Measurements from ENCODE around the gene ACY1. TPM values are rescaled to one million over a fixed set of nuclear protein-coding genes. Genes with fewer than 3 reads are reported as not detected.

Gene ACY1
- polyA plus RNA-seq (ENCODE audit: insufficient read length in 10 of 10) = 10 to 100 TPM in 9 of 10 donors, 1 to 10 TPM in 1; 8.9 to 15.1 (median 13.2) TPM
- long read RNA-seq, donor 1, partial matches to known transcripts = 0 of 5 reads
- long read RNA-seq, donor 1, other reads (novel, unspliced or antisense) = 0 of 5 reads
- long read RNA-seq, donor 2, partial matches to known transcripts = 0 of 5 reads
- long read RNA-seq, donor 2, other reads (novel, unspliced or antisense) = 0 of 5 reads
- long read RNA-seq, donor 3 = 0 reads
- long read RNA-seq, donor 4, partial matches to known transcripts = 0 of 4 reads
- long read RNA-seq, donor 4, other reads (novel, unspliced or antisense) = 0 of 4 reads
- long read RNA-seq, donor 5, transcript ACY1-215 (15 exons, 1,684 nt) = major isoform, 6 of 6 reads
- long read RNA-seq, donor 5, partial matches to known transcripts = 0 of 6 reads
- long read RNA-seq, donor 5, other reads (novel, unspliced or antisense) = 0 of 6 reads
- long read RNA-seq, donor 6, partial matches to known transcripts = 0 of 2 reads
- long read RNA-seq, donor 6, other reads (novel, unspliced or antisense) = 0 of 2 reads
- long read RNA-seq, donor 7, partial matches to known transcripts = 0 of 6 reads
- long read RNA-seq, donor 7, other reads (novel, unspliced or antisense) = 0 of 6 reads
- long read RNA-seq, donor 8, partial matches to known transcripts = 68 of 1,763 reads
- long read RNA-seq, donor 8, other reads (novel, unspliced or antisense) = 1,691 of 1,763 reads
- long read RNA-seq, donor 9, partial matches to known transcripts = 0 of 1 reads
- long read RNA-seq, donor 9, other reads (novel, unspliced or antisense) = 0 of 1 reads

GRCh38 chr3:51982838-51983577, at the start of gene ACY1:
Gene ACY1, plus strand, starts transcription at chr3:51983535. Its CDS starts 530 bp downstream, at chr3:51984065.
- peak; percentile 81 to 97 (median 92) for DNase-seq

DNA sequence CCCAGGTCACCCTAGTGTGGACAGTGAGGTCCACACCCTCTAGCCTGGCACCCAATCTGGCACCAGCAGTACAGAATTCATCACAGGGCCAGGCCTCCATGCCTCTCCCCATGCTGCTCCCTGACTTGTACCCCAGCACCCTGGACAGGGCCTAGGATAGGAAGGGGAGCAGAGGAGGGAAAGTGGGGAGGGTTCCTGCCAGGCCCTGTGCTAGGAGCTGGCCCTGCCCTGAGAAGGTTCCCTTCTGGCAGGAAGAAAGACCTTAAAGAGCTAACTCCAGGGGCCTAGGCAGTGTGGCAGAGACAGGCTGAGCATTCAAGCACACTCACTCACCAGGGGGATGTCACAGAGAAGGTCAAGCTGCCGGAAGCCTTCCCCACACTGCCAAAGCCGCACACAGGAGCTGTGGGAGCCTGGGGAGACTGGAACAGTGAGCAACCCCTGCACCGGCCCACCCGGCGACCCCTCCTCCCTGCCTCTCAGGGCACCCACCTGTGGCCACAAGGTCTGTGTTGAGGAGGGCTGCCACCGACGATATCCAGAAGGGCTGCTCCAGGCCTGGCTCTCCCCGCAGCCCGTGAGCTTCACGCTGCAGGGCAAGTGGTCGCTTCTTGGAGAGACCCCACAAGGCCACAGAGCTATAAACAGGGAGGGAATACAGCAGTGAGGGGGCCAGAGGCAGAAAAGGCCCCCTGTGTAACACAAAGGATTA, 49.0 kb upstream of the ACY1 start:
- no peak for DNase-seq

DNA sequence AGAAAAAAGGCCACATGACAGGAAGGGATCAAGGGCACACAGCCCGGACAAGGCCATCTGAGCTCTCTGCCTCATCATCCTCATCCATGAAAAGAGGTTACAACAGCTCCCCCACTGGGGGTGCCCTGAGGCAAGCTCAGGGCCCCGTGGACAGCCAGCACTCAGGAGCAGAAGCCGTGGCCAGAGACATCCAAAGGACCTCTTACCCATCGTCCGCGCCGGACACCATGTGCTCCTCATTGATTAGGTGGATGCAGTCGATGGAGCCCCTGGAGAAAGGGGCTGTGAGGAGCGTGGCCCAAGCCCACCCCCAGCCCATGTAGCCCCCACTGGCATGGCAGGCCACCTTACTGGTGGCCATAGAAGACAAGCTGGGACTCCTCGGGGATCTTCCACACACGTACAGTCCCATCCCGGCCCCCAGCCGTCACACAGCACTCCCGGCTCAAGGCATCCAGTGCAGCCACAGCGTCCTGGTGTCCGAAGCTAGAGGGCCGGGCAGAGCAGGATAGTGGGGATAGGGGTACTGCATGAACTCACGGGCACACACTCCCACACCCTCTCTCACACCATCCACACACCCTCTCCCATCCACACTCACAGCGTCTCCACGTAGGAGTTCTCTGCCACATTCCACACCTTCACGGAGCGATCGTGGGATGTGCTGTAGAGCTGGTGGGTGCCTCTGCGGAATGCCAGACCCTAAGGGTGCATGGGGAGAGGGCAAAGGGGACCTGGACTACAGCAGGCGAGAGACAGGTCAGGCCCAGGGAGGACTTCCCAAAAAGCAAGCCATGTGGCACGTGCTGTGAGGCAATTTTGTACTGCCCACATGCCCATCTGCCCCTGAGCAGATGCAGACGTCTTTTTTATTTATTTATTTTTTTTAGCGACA, 48.1 kb upstream of the ACY1 start:
- no peak for DNase-seq

GRCh38 chr3:51935886-51936755, 47.2 kb upstream of the ACY1 start:
- DNase-seq = no peak

DNA sequence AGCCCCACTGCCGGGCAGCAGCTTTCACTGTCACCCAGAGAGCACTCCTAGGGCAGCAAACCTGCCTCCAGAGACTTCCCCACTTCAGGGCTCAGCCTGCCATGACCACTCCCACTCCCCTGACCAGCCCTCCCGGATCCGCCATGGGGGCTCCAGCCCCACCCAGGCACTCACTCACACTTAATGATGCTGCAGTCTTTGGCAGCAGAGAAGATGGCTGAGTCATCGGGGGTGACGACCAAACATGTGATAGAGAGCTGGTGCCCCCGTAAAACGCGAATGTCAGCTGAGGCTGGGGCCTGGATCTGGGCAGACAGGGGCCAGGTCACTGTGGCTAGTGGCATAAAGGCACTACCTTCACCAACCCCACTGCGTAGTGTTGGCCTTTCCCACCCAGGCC, 46.3 kb upstream of the ACY1 start:
- DNase-seq = no peak

DNA sequence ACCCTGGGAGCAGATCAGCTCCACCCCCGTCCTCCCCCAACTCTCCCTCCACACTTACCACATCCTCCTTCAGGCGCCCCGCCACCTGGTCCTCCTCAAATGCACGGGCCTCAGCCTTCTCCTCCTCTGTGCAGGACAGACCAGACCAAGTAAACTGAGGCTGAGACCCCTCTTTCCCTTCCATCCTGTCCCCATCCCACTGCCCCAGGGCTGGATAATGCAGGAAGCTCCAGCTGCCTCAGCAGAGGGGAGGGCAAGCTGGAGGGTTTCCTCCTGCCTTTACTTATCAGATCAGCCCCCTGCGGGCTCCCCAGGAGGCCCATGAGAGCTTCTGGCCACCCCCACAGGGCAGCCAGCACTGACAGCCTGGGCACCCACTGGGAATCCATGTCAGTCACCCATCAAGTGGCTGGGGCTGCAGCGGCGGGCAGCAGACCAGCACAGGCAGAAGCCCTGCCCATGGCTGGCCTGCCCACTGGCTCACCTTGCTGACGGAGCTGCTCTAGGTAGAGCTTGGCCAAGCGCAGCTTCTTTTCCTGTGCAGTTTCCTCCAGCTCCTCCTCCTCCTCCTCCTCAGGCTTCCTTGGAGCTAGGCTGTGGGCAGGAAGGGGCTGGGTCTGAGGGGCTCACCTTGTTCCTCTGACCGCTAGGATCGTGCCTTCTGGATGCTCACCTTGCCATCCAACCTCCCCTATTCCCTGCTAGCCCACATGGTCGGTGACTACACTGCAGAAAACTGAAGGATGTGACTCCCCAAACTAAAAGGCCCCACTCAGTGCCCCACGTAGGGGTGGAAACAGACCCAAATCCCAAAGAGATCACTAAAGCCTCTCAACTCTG, 45.5 kb upstream of the ACY1 start:
- DNase-seq = no peak

- no peak for DNase-seq
Measured at GRCh38 chr3:51938780-51939425, 44.4 kb upstream of the ACY1 start.

DNA sequence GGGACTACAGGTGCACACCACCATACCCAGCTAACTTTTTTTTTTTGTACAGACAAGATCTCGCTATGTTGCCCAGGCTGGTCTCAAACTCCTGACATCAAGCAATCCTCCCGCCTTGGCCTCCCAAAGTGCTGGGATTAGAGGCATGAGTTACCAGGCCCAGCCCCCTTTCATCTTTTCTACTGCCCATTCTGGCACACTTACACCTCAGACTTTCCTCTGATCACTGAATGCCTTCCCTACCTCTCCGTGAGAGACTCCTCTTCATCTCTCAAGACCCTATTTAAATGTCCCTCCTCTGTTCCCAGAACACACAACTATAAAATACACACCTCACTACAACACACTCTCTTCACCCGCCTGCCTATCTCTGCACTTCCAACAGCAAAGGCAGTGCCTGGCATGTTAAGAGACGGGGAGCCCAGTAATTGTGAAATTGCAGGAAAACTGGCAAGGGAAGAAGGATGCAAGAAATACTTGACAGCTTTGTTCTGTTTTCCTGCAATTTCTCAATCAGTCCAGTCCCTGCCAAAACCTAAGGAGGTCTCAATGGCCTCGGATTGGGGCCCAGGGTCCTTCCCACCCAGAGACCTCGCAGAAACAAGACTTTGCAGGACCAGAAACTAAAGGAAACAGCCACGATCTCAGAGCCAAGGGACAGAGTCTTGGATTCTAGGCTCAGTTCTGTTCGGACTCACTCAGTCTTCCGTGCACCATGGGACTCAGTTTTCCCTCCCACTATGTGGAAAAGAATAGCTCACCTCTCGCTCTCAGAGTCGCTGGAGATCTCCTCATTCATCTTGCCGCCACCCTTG, 42.5 kb upstream of the ACY1 start:
- DNase-seq = no peak

DNA sequence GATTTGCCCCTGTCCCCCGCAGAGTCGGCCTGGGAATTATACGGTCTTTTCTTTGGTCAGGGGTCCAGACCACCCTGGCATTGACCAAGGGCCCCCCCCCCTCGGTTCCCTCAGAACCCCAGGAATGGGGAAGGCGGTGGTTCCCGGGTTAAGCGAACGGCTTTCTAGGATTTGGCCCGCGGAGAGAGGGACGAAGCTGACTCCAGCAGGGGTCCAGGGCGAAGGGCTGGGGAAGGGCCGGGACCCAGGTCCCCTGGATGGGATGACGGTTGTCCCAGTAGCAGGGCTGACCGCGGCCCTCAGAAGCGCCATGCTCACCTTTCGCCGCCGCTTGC, 41.9 kb upstream of the ACY1 start:
- DNase-seq = no peak

DNA sequence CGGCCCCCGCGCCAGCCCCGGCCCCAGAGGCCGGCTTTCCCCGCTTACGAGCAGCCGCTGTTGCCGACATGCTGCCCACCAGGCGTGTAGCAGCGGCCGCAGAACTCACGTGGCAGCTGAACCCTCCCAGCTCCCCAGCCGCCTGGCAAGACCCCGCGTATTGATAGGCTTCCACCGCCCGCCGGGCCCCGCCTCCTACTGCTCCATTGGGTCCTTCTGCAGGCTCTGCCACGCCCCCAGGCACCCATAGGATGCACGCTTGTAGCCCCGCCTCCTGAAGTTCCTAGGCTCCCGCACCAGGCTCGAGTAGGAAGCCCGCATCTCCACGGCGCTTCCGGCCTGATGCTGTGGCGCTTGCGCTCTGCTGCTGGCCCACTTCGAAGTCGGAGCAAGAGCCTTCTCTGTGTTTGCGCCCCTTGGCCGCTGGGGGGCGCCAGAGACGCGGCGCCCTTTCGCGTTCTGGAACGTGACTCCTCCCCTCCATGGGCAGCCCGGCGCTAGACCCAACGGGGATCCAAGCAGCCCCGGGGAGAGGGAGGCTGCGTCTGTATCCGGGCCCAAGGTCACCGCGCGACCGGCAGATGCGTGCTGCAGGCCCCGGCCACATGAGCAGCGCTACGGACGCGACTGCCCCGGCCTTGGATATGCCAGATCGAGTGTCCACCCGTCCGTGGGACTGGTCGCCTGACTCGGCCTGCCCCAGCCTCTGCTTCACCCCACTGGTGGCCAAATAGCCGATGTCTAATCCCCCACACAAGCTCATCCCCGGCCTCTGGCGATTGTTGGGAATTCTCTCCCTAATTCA, 41.3 kb upstream of the ACY1 start, which contains the start of the genes PARP3 and RRP9:
TSS of gene PARP3 (plus strand) at position 566 of the 805 bp plus-strand sequence. CDS start 993 bp downstream, outside the sequence.
TSS of gene RRP9 (minus strand) at position 107 of the 805 bp plus-strand sequence. CDS start at position 70, 37 bp downstream.
- peak; percentile 100 for DNase-seq

GRCh38 chr3:51942603-51943450, 40.5 kb upstream of the ACY1 start:
- no peak for DNase-seq

DNA sequence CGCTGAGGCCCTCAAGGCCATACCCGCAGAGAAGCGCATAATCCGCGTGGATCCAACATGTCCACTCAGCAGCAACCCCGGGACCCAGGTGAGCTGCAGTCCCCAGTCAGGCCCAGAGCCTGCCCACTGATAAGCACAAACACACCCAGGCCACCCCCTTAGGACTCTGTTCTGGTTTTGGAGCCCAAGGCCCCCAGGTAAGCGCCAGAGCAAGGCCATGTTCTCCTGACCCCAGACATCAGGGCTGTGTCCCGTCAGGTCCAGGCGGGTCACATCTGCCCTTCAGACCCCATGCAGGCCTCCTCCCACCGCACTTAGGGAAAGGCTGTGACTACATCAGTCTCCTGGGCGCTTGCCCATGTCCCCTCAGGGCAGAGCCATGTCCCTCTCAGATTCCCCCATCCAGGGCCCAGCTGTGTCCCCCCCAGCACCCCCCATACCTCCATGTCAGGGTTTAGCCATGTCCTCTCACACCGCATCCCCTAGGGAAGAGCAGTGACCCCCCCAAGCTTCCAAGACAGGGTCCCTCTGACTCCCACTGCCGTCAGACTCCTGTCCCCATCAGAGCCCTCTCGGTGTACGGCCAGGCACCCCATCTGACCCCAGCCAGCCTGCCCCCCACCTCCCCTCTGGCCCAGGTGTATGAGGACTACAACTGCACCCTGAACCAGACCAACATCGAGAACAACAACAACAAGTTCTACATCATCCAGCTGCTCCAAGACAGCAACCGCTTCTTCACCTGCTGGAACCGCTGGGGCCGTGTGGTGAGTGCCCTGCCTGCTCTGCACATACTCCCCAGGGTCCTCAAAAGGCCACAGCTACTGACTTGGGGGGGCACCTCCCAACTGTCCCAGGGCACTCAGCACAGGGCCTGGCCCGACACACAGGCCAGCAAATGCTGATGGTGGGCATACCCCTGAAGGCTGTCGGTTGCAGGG, 39.6 kb upstream of the ACY1 start:
- DNase-seq = no peak

DNA sequence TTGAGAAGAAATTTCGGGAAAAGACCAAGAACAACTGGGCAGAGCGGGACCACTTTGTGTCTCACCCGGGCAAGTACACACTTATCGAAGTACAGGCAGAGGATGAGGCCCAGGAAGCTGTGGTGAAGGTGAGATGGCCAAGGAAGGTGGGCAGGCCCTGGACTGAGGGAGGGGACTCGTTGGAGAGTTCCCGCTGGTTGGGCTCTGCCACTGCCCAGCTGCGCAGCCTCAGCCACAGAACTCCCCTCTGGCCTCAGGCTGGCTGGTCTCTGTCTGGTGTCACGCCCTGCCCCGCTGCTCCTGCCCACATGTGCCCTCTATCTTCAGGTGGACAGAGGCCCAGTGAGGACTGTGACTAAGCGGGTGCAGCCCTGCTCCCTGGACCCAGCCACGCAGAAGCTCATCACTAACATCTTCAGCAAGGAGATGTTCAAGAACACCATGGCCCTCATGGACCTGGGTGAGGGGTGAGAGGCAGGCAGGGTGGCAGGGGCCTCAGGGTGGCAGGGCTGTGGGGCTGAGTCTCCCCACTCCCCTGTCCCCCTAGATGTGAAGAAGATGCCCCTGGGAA, 38.8 kb upstream of the ACY1 start:
- DNase-seq = no peak
